Large intestine (tissue), 3 donors: ENCODE data around the gene HMGB4. TPM values are rescaled to one million over a fixed set of nuclear protein-coding genes. Genes with fewer than 3 reads are reported as not detected.

Source experiments
- DNase-seq, 2 donors: peaks; one replicate each; pipeline versions ENCODE4 v3.0.0 to v3.0.0-alpha.2; 2013
- H3K27ac ChIP-seq: one replicate; pipeline ENCODE4 v1.5.1; 2013; ENCODE audit warnings: low read length
- H3K27me3 ChIP-seq: 2 replicates; pipeline ENCODE4 v1.6.1; 2013; ENCODE audit warnings: low read length; ENCODE audit not compliant: control insufficient read depth, insufficient read depth
- H3K36me3 ChIP-seq: 2 replicates; pipeline ENCODE4 v1.6.1; 2013; ENCODE audit warnings: low read length; ENCODE audit not compliant: control insufficient read depth, insufficient read depth
- H3K4me1 ChIP-seq: one replicate; pipeline ENCODE4 v1.6.1; 2013; ENCODE audit warnings: low read length; ENCODE audit not compliant: control insufficient read depth, insufficient read depth
- H3K4me3 ChIP-seq: one replicate; pipeline ENCODE4 v1.5.1; 2013; ENCODE audit warnings: low read length
- H3K9me3 ChIP-seq: one replicate; pipeline ENCODE4 v1.6.1; 2013; ENCODE audit warnings: mild to moderate bottlenecking, low read depth, low read length, moderate library complexity; ENCODE audit not compliant: control insufficient read depth
- WGBS: methylation state at CpG from one replicate; pipeline ENCODE4 v1.1.5; 2013; ENCODE audit warnings: low lambda C conversion rate; ENCODE audit not compliant: insufficient coverage; 5-methylcytosine and 5-hydroxymethylcytosine counted together
- polyA plus RNA-seq: library from polyadenylated mRNA; unstranded; fragments of 120-200 nt; gene quantifications from one replicate; pipeline ENCODE4 v1.2.1, GENCODE V29; 2013

HMGB4 gene
- polyA plus RNA-seq, 1 donor, result not detected

DNA sequence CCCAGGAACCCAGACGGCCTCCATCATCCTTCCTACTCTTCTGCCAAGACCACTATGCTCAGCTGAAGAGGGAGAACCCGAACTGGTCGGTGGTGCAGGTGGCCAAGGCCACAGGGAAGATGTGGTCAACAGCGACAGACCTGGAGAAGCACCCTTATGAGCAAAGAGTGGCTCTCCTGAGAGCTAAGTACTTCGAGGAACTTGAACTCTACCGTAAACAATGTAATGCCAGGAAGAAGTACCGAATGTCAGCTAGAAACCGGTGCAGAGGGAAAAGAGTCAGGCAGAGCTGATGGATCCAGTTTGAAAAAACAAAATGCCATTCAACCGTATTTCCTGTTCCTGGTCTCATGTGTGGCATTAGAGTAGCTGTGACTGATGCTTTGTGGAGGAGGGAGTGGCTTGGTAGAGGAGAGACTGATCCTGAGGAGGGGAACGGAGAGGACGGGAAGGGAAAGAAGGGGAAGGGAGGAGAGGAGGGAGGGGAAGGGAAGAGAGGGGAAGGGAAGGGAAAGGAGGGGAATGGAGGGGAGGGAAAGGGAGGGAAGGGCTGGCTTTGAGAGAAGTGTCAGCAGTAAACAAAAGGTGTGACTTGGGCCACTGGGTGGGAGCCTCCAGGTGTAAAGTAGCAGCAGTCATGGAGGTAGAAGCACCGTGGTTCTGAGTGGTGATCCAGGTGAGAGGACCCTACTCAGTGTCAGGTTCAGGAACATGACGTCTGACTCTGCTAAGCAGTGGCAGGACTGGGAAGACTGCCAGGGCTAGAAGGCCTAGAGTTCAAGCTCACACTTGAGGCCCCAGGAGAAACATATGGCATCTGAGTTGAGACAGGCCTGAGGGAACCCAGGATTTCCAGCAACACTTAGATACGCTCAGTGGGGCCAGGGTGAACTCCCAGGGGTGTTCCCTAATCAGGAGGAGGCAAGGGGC lies 846 bp downstream of the HMGB4 start:
- H3K27me3 ChIP-seq, result no peaks in the 10 kb centered on the region
- no peak overlapping the region for H3K27ac ChIP-seq
- 60% methylated on average over 1 of the region's 14 CpGs for WGBS
- H3K36me3 ChIP-seq, result no peaks in the 10 kb centered on the region
- no peak for DNase-seq
- H3K9me3 ChIP-seq, result no peaks in the 10 kb centered on the region
- no peak overlapping the region for H3K4me3 ChIP-seq
- H3K4me1 ChIP-seq, result no peaks in the 10 kb centered on the region

DNA sequence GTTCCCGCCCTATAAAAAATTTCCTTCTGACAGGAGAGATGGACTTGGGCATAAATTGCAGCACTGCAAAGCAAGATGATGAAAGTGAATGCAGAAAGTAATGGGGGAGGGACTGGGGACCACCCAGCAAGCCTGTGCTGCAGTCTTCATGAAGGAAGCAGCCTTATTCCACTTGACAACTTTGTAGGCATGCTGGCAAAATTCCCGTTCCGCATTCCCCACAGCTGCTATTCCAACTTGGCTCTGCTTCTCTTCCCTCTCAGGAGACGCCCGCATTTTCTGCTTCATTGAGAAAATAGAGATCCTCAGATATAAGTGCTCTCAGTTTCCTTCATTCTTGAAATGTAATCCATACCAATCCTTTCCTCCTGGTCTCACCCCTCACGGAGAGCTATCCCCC lies 2.4 kb downstream of the HMGB4 start:
- Histone ChIP-seq H3K9me3 (no peaks in the 10 kb centered on the region), H3K27me3 (no peaks in the 10 kb centered on the region), H3K27ac (no peak overlapping the region), H3K4me3 (no peak overlapping the region), H3K36me3 (no peaks in the 10 kb centered on the region), H3K4me1 (no peaks in the 10 kb centered on the region)
- 90% methylated on average over 3 of the region's 6 CpGs for WGBS
- DNase-seq, result peak; percentile 17

- Histone ChIP-seq H3K4me3 (no peak overlapping the region), H3K9me3 (no peaks in the 10 kb centered on the region), H3K27me3 (no peaks in the 10 kb centered on the region), H3K36me3 (no peaks in the 10 kb centered on the region), H3K4me1 (no peaks in the 10 kb centered on the region), H3K27ac (no peak overlapping the region)
- DNase-seq, result no peak
- no CpG with 5 or more reads among the region's 1 CpG for WGBS
Measured at GRCh38 chr1:33867684-33868083, 3.8 kb downstream of the HMGB4 start.

DNA sequence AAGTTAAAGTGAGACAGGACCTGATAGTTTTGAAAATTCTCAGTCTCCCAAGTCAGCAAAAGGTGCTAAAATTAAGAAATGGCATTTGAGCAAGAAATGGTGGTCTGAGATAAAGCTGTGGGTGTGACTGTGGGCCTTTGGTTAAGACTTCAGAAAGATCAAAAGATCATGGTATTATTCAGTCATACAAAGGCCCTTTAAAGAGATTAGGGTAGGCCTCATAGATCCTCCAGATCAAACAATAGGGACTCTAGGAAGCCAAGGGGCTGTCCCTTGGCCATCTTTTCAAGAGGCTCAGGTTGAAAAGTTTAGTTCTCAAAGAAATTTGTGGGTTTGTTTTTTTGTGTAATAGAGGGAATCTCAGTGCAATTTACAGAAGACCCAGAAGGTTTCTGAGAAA lies 8.4 kb downstream of the HMGB4 start:
- H3K4me1 ChIP-seq, result no peaks in the 10 kb centered on the region
- H3K27ac ChIP-seq, result no peak overlapping the region
- H3K9me3 ChIP-seq, result no peaks in the 10 kb centered on the region
- no peaks in the 10 kb centered on the region for H3K36me3 ChIP-seq
- no peak for DNase-seq
- H3K4me3 ChIP-seq, result no peak overlapping the region
- no peaks in the 10 kb centered on the region for H3K27me3 ChIP-seq

- no peaks in the 10 kb centered on the region for H3K4me1 ChIP-seq
- no CpG with 5 or more reads among the region's 2 CpGs for WGBS
- H3K36me3 ChIP-seq, result no peaks in the 10 kb centered on the region
Measured at GRCh38 chr1:33872683-33873082, 8.8 kb downstream of the HMGB4 start.

DNA sequence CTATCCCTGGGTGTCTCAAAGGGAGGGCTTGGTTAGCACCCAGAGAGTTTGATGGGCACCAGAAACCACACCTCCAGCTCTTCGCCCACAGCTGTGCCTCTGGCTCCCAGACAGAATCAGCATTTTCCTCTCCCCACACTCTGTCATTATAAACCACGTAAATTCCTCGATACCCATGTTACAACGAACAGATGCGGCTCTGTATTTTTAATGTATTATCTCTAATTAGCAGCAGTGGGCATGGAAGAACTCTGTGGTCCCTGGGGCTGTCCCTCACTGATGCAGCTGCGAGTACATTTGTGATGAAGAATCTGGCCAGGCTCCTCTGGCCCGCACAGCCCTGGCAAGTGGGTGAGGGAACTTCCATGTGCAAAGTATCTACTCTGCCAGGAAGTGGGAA lies 10.8 kb downstream of the HMGB4 start:
- no CpG with 5 or more reads among the region's 7 CpGs for WGBS
- no peaks in the 10 kb centered on the region for H3K9me3 ChIP-seq
- H3K27me3 ChIP-seq, result no peaks in the 10 kb centered on the region
- H3K4me1 ChIP-seq, result no peaks in the 10 kb centered on the region
- no peaks in the 10 kb centered on the region for H3K36me3 ChIP-seq
- H3K4me3 ChIP-seq, result no peak overlapping the region
- DNase-seq, result no peak
- no peak overlapping the region for H3K27ac ChIP-seq

More at GRCh38 chr1:33872683-33873082, 8.8 kb downstream of the HMGB4 start:
- Histone ChIP-seq H3K27me3 (no peaks in the 10 kb centered on the region), H3K4me3 (no peak overlapping the region), H3K27ac (no peak overlapping the region), H3K9me3 (no peaks in the 10 kb centered on the region)
- DNase-seq, result no peak

GRCh38 chr1:33875862-33876261 lies 12.0 kb downstream of the HMGB4 start:
- WGBS, result no CpG with 5 or more reads among the region's 3 CpGs
- Histone ChIP-seq H3K27ac (no peak overlapping the region), H3K36me3 (no peaks in the 10 kb centered on the region), H3K4me1 (no peaks in the 10 kb centered on the region), H3K9me3 (no peaks in the 10 kb centered on the region), H3K27me3 (no peaks in the 10 kb centered on the region), H3K4me3 (no peak overlapping the region)
- no peak for DNase-seq

DNA sequence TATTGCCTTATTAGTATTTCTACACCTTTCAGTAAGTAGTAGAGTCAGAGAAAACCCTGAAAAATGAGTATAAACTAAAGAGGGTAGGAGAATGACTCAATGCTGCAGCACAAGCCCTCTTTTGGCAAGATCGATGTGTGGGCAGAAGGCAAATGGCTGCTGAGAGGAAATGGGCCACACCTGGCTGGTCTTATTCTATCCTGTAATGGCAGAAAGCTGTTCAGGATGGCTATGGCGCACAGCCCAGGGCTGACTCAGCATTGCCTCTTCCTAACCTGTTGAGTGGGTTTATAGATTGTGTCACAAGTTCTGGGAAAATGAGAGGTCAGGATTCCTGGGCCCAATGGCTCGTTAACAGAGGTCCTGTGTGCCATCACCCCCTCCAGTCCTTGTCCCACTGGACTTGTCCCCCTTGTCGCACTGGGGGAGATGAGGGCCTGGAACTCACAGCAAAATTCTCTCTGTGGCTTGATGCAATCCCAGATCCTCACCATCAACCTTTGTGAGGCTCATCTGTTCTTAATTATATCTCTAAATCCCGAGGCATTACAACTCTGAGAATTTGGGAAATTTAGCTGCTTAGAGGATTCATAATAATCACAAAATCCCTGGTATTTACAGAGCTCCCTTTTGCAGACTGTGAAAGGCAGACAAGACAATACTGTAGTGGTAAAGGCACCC lies 13.2 kb downstream of the HMGB4 start:
- no peak for DNase-seq
- Histone ChIP-seq H3K4me1 (no peaks in the 10 kb centered on the region), H3K27ac (no peak overlapping the region), H3K36me3 (no peaks in the 10 kb centered on the region), H3K4me3 (no peak overlapping the region), H3K9me3 (no peaks in the 10 kb centered on the region), H3K27me3 (no peaks in the 10 kb centered on the region)
- no CpG with 5 or more reads among the region's 5 CpGs for WGBS

DNA sequence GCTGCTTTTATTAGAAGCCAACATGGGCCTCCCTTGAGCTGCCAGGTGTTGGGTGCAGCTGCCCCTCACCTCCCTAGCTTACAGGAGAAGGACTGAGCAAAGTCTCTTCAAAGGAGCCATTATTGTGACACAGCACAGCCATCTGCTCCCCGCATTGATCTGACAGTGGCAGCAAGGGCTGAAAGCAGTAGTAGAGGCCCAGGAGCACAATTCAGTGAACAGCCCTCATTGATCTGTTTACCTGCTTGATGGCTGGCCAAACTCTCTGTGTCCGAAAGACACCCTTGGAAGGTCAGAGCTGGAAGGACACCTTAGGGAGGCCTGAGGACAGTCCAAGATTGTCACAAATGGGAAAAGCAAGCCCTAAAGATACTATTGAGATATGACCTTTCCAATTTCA lies 14.5 kb downstream of the HMGB4 start:
- DNase-seq, result no peak
- no peak overlapping the region for H3K4me3 ChIP-seq
- no peaks in the 10 kb centered on the region for H3K4me1 ChIP-seq
- no peaks in the 10 kb centered on the region for H3K27me3 ChIP-seq
- no peak overlapping the region for H3K27ac ChIP-seq
- H3K36me3 ChIP-seq, result no peaks in the 10 kb centered on the region
- no CpG with 5 or more reads among the region's 2 CpGs for WGBS
- no peaks in the 10 kb centered on the region for H3K9me3 ChIP-seq

- H3K4me3 ChIP-seq, result no peak overlapping the region
- no peaks in the 10 kb centered on the region for H3K9me3 ChIP-seq
- no peaks in the 10 kb centered on the region for H3K4me1 ChIP-seq
- H3K36me3 ChIP-seq, result no peaks in the 10 kb centered on the region
- H3K27ac ChIP-seq, result no peak overlapping the region
- no peak for DNase-seq
- WGBS, result no CpG with 5 or more reads among the region's 2 CpGs
- H3K27me3 ChIP-seq, result no peaks in the 10 kb centered on the region
Measured at GRCh38 chr1:33880305-33880704, 16.4 kb downstream of the HMGB4 start.
